Naive thymus-derived CD4-positive, alpha-beta T cell (primary cell): ENCODE measurements around the gene SEC24A. TPM values are rescaled to one million over a fixed set of nuclear protein-coding genes. Genes with fewer than 3 reads are reported as not detected.
"Not testable (repeated sequence)": the region's sequence is repeated elsewhere in the genome, so short reads cannot be mapped to it uniquely, and the experiment has no call there.

Experiments used
- ATAC-seq: fragments of 150-1000 bp; cut with Tn5 transposase; 2 replicates; pipeline ENCODE4 v1.10.0; 2021; ENCODE audit warnings: mild to moderate bottlenecking, moderate library complexity
- CTCF ChIA-PET: fragments of 350-600 bp; sonication (Branson Sonifier 250); formaldehyde crosslinking; loops from one replicate; lab custom pipeline; 2021; ENCODE audit warnings: antibody characterized with exemption; lab: Charles Lee
- POLR2A ChIA-PET: fragments of 350-600 bp; sonication (Branson Sonifier 250); formaldehyde crosslinking; loops from one replicate; lab custom pipeline; 2021; ENCODE audit warnings: antibody characterized with exemption, inconsistent platforms; lab: Charles Lee
- DNase-seq, 9 donors: peaks; one replicate each; pipeline versions ENCODE4 v3.0.0 to v3.0.0-alpha.2; 2020 to 2022; ENCODE audit warnings: mixed read lengths in 1 of 9
- H3K27ac ChIP-seq: one replicate; pipeline ENCODE4 v1.7.0; 2013; ENCODE audit warnings: mild to moderate bottlenecking, low read depth, low read length, moderate library complexity
- H3K27me3 ChIP-seq, 2 donors: one replicate each; pipeline ENCODE4 v1.7.0; 2013; ENCODE audit warnings: low read length in 2 of 2, mild to moderate bottlenecking in 2 of 2, moderate library complexity in 2 of 2; ENCODE audit not compliant: control insufficient read depth in 2 of 2, insufficient read depth in 2 of 2
- H3K36me3 ChIP-seq, 3 experiments: 1 replicate in 2 of 3; 2 replicates in 1 of 3; pipeline ENCODE4 v1.7.0; 2013; ENCODE audit warnings: low read length in 3 of 3, mild to moderate bottlenecking in 3 of 3, moderate library complexity in 1 of 3; ENCODE audit not compliant: insufficient read depth in 3 of 3, control insufficient read depth in 2 of 3
- H3K4me1 ChIP-seq, 2 donors: one replicate each; pipeline ENCODE4 v1.7.0; 2013; ENCODE audit warnings: low read length in 2 of 2, mild to moderate bottlenecking in 2 of 2, moderate library complexity in 1 of 2; ENCODE audit not compliant: control insufficient read depth in 2 of 2, insufficient read depth in 2 of 2
- H3K4me3 ChIP-seq: 2 replicates; pipeline ENCODE4 v1.7.0; 2013; ENCODE audit warnings: mild to moderate bottlenecking, low read length
- H3K9me3 ChIP-seq, 3 experiments: 1 replicate in 2 of 3; 2 replicates in 1 of 3; pipeline ENCODE4 v1.7.0; 2013; ENCODE audit warnings: low read length in 3 of 3; ENCODE audit not compliant: control insufficient read depth in 2 of 3
- H3K27ac Mint-ChIP-seq, 9 donors: one replicate each; pipeline ENCODE4 v1.8.0; 2020 to 2022; ENCODE audit warnings: mixed read lengths in 9 of 9, mild to moderate bottlenecking in 8 of 9, moderate library complexity in 5 of 9, inconsistent platforms in 2 of 9
- H3K27me3 Mint-ChIP-seq, 5 donors: one replicate each; pipeline ENCODE4 v1.8.0; 2021 to 2022; ENCODE audit warnings: mixed read lengths in 5 of 5, mild to moderate bottlenecking in 1 of 5
- H3K36me3 Mint-ChIP-seq, 5 donors: one replicate each; pipeline ENCODE4 v1.8.0; 2020 to 2022; ENCODE audit warnings: mixed read lengths in 5 of 5, mild to moderate bottlenecking in 3 of 5, inconsistent platforms in 1 of 5
- H3K4me1 Mint-ChIP-seq, 7 donors: one replicate each; pipeline ENCODE4 v1.8.0; 2020 to 2022; ENCODE audit warnings: mixed read lengths in 7 of 7, mild to moderate bottlenecking in 3 of 7, inconsistent platforms in 1 of 7
- H3K4me3 Mint-ChIP-seq, 10 donors: one replicate each; pipeline ENCODE4 v1.8.0; 2020 to 2022; ENCODE audit warnings: mild to moderate bottlenecking in 10 of 10, mixed read lengths in 10 of 10, moderate library complexity in 6 of 10, inconsistent platforms in 2 of 10
- H3K9me3 Mint-ChIP-seq, 11 donors: one replicate each; pipeline ENCODE4 v1.8.0; 2020 to 2022; ENCODE audit warnings: mixed read lengths in 11 of 11, mild to moderate bottlenecking in 4 of 11, inconsistent platforms in 1 of 11, moderate library complexity in 1 of 11
- intact Hi-C, 2 donors: fragments of 100-400 bp; cut with micrococcal nuclease; formaldehyde crosslinking; loops; one replicate each; pipeline ENCODE4 v1.15.1; 2023
- polyA plus RNA-seq, 2 donors: library from polyadenylated mRNA; unstranded; fragments of 300-500 nt; fragmentation: Illumina TruSeq; gene quantifications; one replicate each; pipeline ENCODE4 v1.2.3, GENCODE V29; 2021
- total RNA-seq, 6 experiments: library from RNA in 5 of 6; stranded (reverse) in 5 of 6; gene quantifications; 1 replicate in 5 of 6; 2 replicates in 1 of 6; pipeline ENCODE4 v1.2.3 and lab custom pipeline; 2021 to 2026

SEC24A gene
- total and polyA plus RNA-seq, 7 experiments from 2014 or later = 5.6 to 30.9 (median 15.2) TPM

GRCh38 chr5:134758504-134759341 is 110.1 kb downstream of the SEC24A start, which contains the start of gene DDX46:
DDX46 (plus strand) TSS chr5:134758779; CDS start chr5:134758939, 160 bp downstream.
- CTCF ChIA-PET = interaction anchor here (1.8 to 1.9 kb wide), 2 partner anchors 20 to 146 kb away, joined by 4 to 18 read pairs; partner anchors contain the start of genes CAMLG and PCBD2
- Histone ChIP-seq H3K27me3 (no peaks in the 10 kb centered on the region), H3K4me1 (peaks cover 12 to 13% of the 10 kb centered on the region in 2 donors), H3K36me3 (peaks cover 0 to 9% (median under 1%) of the 10 kb centered on the region in 3 experiments), H3K4me3 (peak within 1 kb of the TSS; percentile 75), H3K27ac (peak within 1 kb of the TSS; percentile 87), H3K9me3 (no peaks in the 10 kb centered on the region)
- POLR2A ChIA-PET = interaction anchor here (0.6 to 4.2 kb wide), 8 partner anchors 10 to 576 kb away, joined by 3 to 32 read pairs (median 3); partner anchors contain the start of genes C5orf24 and CAMLG
- H3K9me3 Mint-ChIP-seq = no peaks in the 10 kb centered on the region
- peak; percentile 85 to 95 (median 91) for DNase-seq
- peak; percentile 99 for ATAC-seq
- H3K36me3 Mint-ChIP-seq = peaks cover 0 to 6% (median 2%) of the 10 kb centered on the region in 5 donors
- H3K27me3 Mint-ChIP-seq = no peaks in the 10 kb centered on the region
- intact Hi-C loops = loop anchor here (1.0 to 5.0 kb wide), 15 partner anchors 20 to 1892 kb away; partner anchors contain the start of genes C5orf24 (in 2 of the 2), CAMLG (in 2 of the 2), CDKN2AIPNL (in 2 of the 2) and SAR1B (in 2 of the 2)
- H3K4me3 Mint-ChIP-seq = peak within 1 kb of the TSS; percentile 92 to 100 (median 99)
- H3K27ac Mint-ChIP-seq = peak within 1 kb of the TSS; percentile 93 to 99 (median 97)
- H3K4me1 Mint-ChIP-seq = peaks cover 20 to 47% (median 38%) of the 10 kb centered on the region in 7 donors

- POLR2A ChIA-PET, H3K9me3 Mint-ChIP-seq, H3K4me3 Mint-ChIP-seq, H3K4me1 Mint-ChIP-seq, ATAC-seq, H3K9me3 ChIP-seq, CTCF ChIA-PET, H3K27me3 Mint-ChIP-seq, intact Hi-C loops, H3K27me3 ChIP-seq, H3K4me1 ChIP-seq, DNase-seq, H3K4me3 ChIP-seq, H3K27ac ChIP-seq: not testable (repeated sequence)
- peaks cover 10 to 81% (median 19%) of the 10 kb centered on the region in 3 experiments for H3K36me3 ChIP-seq
- Mint-ChIP-seq H3K36me3 (peaks cover 0 to 25% (median 14%) of the 10 kb centered on the region in 5 donors), H3K27ac (peak overlapping the region in 1 of 9 donors; percentile 36)
These were observed 119.1 kb downstream of the SEC24A start for GRCh38 chr5:134767528-134768291.

- intact Hi-C loops = no loop called here
- Histone ChIP-seq H3K27me3 (no peaks in the 10 kb centered on the region), H3K9me3 (no peaks in the 10 kb centered on the region), H3K36me3 (peaks cover 6 to 85% (median 22%) of the 10 kb centered on the region in 3 experiments), H3K4me3 (no peak overlapping the region), H3K27ac (no peak overlapping the region), H3K4me1 (no peaks in the 10 kb centered on the region)
- no peak overlapping the region for H3K27ac Mint-ChIP-seq
- H3K36me3 Mint-ChIP-seq = peaks cover 0 to 28% (median 11%) of the 10 kb centered on the region in 5 donors
- no peaks in the 10 kb centered on the region for H3K9me3 Mint-ChIP-seq
- H3K27me3 Mint-ChIP-seq = no peaks in the 10 kb centered on the region
- peaks cover 0 to 2% (median 0%) of the 10 kb centered on the region in 7 donors for H3K4me1 Mint-ChIP-seq
- no peak for DNase-seq
- H3K4me3 Mint-ChIP-seq = no peak overlapping the region
- CTCF ChIA-PET = interaction anchor here (0.6 to 0.7 kb wide), 2 partner anchors 169 to 899 kb away, joined by 3 read pairs; no protein-coding TSS in a partner anchor
- no peak for ATAC-seq
- POLR2A ChIA-PET = no interaction called here
These were observed 120.6 kb downstream of the SEC24A start for GRCh38 chr5:134769206-134769605.

- POLR2A ChIA-PET = interaction anchor here (0.6 kb wide), 2 partner anchors 18 to 1459 kb away, joined by 3 read pairs; no protein-coding TSS in a partner anchor
- no peaks in the 10 kb centered on the region for H3K27me3 Mint-ChIP-seq
- no peak for ATAC-seq
- Histone ChIP-seq H3K27me3 (no peaks in the 10 kb centered on the region), H3K27ac (no peak overlapping the region), H3K36me3 (peaks cover 5 to 90% (median 21%) of the 10 kb centered on the region in 3 experiments), H3K9me3 (no peaks in the 10 kb centered on the region), H3K4me3 (no peak overlapping the region), H3K4me1 (no peaks in the 10 kb centered on the region)
- H3K4me3 Mint-ChIP-seq = no peak overlapping the region
- H3K9me3 Mint-ChIP-seq = no peaks in the 10 kb centered on the region
- peaks cover 0 to 3% (median 0%) of the 10 kb centered on the region in 7 donors for H3K4me1 Mint-ChIP-seq
- H3K27ac Mint-ChIP-seq = no peak overlapping the region
- CTCF ChIA-PET = no interaction called here
- no peak for DNase-seq
- intact Hi-C loops = no loop called here
- peaks cover 0 to 34% (median 25%) of the 10 kb centered on the region in 5 donors for H3K36me3 Mint-ChIP-seq
These were observed 124.0 kb downstream of the SEC24A start for GRCh38 chr5:134772461-134773125.

- no peaks in the 10 kb centered on the region for H3K27me3 ChIP-seq
- intact Hi-C loops = loop anchor here in 1 of 2 donors (1.0 kb wide), 1 partner anchor 12 kb away; no protein-coding TSS in a partner anchor
- peaks cover 0 to 44% (median 27%) of the 10 kb centered on the region in 5 donors for H3K36me3 Mint-ChIP-seq
- no peaks in the 10 kb centered on the region for H3K9me3 Mint-ChIP-seq
- peak overlapping the region in 3 of 9 donors; percentile 6 to 54 (median 9) for H3K27ac Mint-ChIP-seq
- H3K36me3 ChIP-seq = peaks cover 18 to 82% (median 27%) of the 10 kb centered on the region in 3 experiments
- peaks cover 0 to 3% (median 0%) of the 10 kb centered on the region in 7 donors for H3K4me1 Mint-ChIP-seq
- H3K4me3 Mint-ChIP-seq = no peak overlapping the region
- no peaks in the 10 kb centered on the region for H3K9me3 ChIP-seq
- H3K4me3 ChIP-seq = no peak overlapping the region
- POLR2A ChIA-PET = no interaction called here
- no peaks in the 10 kb centered on the region for H3K4me1 ChIP-seq
- DNase-seq (no peak), ATAC-seq (no peak)
- CTCF ChIA-PET = interaction anchor here (0.5 to 0.7 kb wide), 2 partner anchors 96 to 130 kb away, joined by 3 read pairs; no protein-coding TSS in a partner anchor
- no peaks in the 10 kb centered on the region for H3K27me3 Mint-ChIP-seq
- no peak overlapping the region for H3K27ac ChIP-seq
These were observed 128.8 kb downstream of the SEC24A start for GRCh38 chr5:134777366-134777765.
